ENCODE data around the gene SKAP1. TPM values are rescaled to one million over a fixed set of nuclear protein-coding genes. Genes with fewer than 3 reads are reported as not detected.

Gene SKAP1
- total and polyA plus RNA-seq, 2 experiments from 2014 or later, result 0.27 TPM; not detected in 1

GRCh38 chr17:48283411-48283810 is 146.6 kb downstream of the SKAP1 start:
- H3K4me1 ChIP-seq (ENCODE audit: insufficient read depth), result no peaks in the 10 kb centered on the region
- H2AFZ ChIP-seq, result peak overlapping the region; percentile 57
- no peak for TF ChIP-seq EZH2 (IDR thresholded peaks at IDR 0.05; ENCODE audit: low read depth, unreplicated experiment)
- TF ChIP-seq CTCF (conservative IDR thresholded peaks at IDR 0.05; ENCODE audit: low read depth in 2 of 2), result peak in 1 of 2 experiments; percentile 24; a peak in 2 of 4 replicates
- H4K20me1 ChIP-seq (replicated peaks; ENCODE audit: insufficient read depth), result no peaks in the 10 kb centered on the region
- no peaks in the 10 kb centered on the region for H3K36me3 ChIP-seq (ENCODE audit: insufficient read depth)
- H3K27me3 Mint-ChIP-seq (ENCODE audit: insufficient read depth, low read depth, poor library complexity), result no peaks in the 10 kb centered on the region
- no peaks in the 10 kb centered on the region for H3K9me3 Mint-ChIP-seq
- no peaks in the 10 kb centered on the region for H3K4me1 Mint-ChIP-seq
- H3F3A ChIP-seq (replicated peaks; ENCODE audit: low read depth), result no peaks in the 10 kb centered on the region
- H3K4me2 ChIP-seq, result no peak overlapping the region
- DNase-seq (ENCODE audit: low spot score) (no peak), ATAC-seq (no peak)
- no peaks in the 10 kb centered on the region for H3K9me2 ChIP-seq (ENCODE audit: insufficient read depth)
- H3K36me3 Mint-ChIP-seq (ENCODE audit: low read depth), result no peaks in the 10 kb centered on the region
- H3K4me3 ChIP-seq, result no peak overlapping the region
- no peaks in the 10 kb centered on the region for H3K27me3 ChIP-seq (ENCODE audit: insufficient read depth)
- H3K27ac ChIP-seq (ENCODE audit: low read depth), result no peak overlapping the region
- no peak overlapping the region for H3K4me3 Mint-ChIP-seq
- no peak overlapping the region for H3K27ac Mint-ChIP-seq
- no peaks in the 10 kb centered on the region for H3K79me2 ChIP-seq (replicated peaks; ENCODE audit: insufficient read depth)

- H3K4me3 Mint-ChIP-seq, result no peak overlapping the region
- no peak overlapping the region for H3K27ac Mint-ChIP-seq
- no peaks in the 10 kb centered on the region for H3K4me1 ChIP-seq (ENCODE audit: insufficient read depth)
- no peaks in the 10 kb centered on the region for H4K20me1 ChIP-seq (replicated peaks; ENCODE audit: insufficient read depth)
- no peaks in the 10 kb centered on the region for H3K9me2 ChIP-seq (ENCODE audit: insufficient read depth)
- H2AFZ ChIP-seq, result no peak overlapping the region
- no peaks in the 10 kb centered on the region for H3F3A ChIP-seq (replicated peaks; ENCODE audit: low read depth)
- H3K27me3 Mint-ChIP-seq (ENCODE audit: insufficient read depth, low read depth, poor library complexity), result no peaks in the 10 kb centered on the region
- H3K4me1 Mint-ChIP-seq, result no peaks in the 10 kb centered on the region
- H3K36me3 ChIP-seq (ENCODE audit: insufficient read depth), result no peaks in the 10 kb centered on the region
- no peak overlapping the region for H3K4me2 ChIP-seq
- H3K4me3 ChIP-seq, result no peak overlapping the region
- no peaks in the 10 kb centered on the region for H3K27me3 ChIP-seq (ENCODE audit: insufficient read depth)
- ATAC-seq, result no peak
- no peak overlapping the region for H3K27ac ChIP-seq (ENCODE audit: low read depth)
- no peaks in the 10 kb centered on the region for H3K79me2 ChIP-seq (replicated peaks; ENCODE audit: insufficient read depth)
- DNase-seq (ENCODE audit: low spot score), result no peak
- no peaks in the 10 kb centered on the region for H3K9me3 Mint-ChIP-seq
- no peaks in the 10 kb centered on the region for H3K36me3 Mint-ChIP-seq (ENCODE audit: low read depth)
- TF ChIP-seq ZNF114 (CRISPR knock-in tag; IDR thresholded peaks at IDR 0.05), result no peak
- no peak for TF ChIP-seq POLR2AphosphoS5 (IDR thresholded peaks at IDR 0.05; ENCODE audit: low read depth)
- no peak for TF ChIP-seq ZNF462 (CRISPR knock-in tag; IDR thresholded peaks at IDR 0.05)
- TF ChIP-seq EZH2phosphoT487 (IDR thresholded peaks at IDR 0.05; ENCODE audit: unreplicated experiment), result no peak
- TF ChIP-seq ZNF331 (CRISPR knock-in tag; IDR thresholded peaks at IDR 0.05; ENCODE audit: low read depth), result no peak
- TF ChIP-seq NANOG (IDR thresholded peaks at IDR 0.05; ENCODE audit: borderline replicate concordance), result no peak
- TF ChIP-seq STAT1 (IDR thresholded peaks at IDR 0.05; ENCODE audit: unreplicated experiment), result no peak
- TF ChIP-seq ETS1 (IDR thresholded peaks at IDR 0.05), result no peak
- no peak for TF ChIP-seq CTCF (conservative IDR thresholded peaks at IDR 0.05; ENCODE audit: low read depth in 2 of 2)
Measured at GRCh38 chr17:48282303-48282702, 147.7 kb downstream of the SKAP1 start.

Measured in GM23338 (cell line).